ENCODE results near the gene SLC12A9.

The SLC12A9 gene

GRCh38 chr7:100852048-100852872, at the start of gene SLC12A9:
TSS of gene SLC12A9 (plus strand) at chr7:100852713. CDS start at chr7:100854198, 1,485 bp downstream.
- TF ChIP-seq ZFX (IDR thresholded peaks at IDR 0.05; ENCODE audit: borderline replicate concordance): no peak
- TF ChIP-seq, protein P1, sequence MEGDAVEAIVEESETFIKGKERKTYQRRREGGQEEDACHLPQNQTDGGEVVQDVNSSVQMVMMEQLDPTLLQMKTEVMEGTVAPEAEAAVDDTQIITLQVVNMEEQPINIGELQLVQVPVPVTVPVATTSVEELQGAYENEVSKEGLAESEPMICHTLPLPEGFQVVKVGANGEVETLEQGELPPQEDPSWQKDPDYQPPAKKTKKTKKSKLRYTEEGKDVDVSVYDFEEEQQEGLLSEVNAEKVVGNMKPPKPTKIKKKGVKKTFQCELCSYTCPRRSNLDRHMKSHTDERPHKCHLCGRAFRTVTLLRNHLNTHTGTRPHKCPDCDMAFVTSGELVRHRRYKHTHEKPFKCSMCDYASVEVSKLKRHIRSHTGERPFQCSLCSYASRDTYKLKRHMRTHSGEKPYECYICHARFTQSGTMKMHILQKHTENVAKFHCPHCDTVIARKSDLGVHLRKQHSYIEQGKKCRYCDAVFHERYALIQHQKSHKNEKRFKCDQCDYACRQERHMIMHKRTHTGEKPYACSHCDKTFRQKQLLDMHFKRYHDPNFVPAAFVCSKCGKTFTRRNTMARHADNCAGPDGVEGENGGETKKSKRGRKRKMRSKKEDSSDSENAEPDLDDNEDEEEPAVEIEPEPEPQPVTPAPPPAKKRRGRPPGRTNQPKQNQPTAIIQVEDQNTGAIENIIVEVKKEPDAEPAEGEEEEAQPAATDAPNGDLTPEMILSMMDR (IDR thresholded peaks at IDR 0.05): peak; percentile 96
- peak within 1 kb of the TSS; percentile 88 for H3K27ac ChIP-seq

DNA sequence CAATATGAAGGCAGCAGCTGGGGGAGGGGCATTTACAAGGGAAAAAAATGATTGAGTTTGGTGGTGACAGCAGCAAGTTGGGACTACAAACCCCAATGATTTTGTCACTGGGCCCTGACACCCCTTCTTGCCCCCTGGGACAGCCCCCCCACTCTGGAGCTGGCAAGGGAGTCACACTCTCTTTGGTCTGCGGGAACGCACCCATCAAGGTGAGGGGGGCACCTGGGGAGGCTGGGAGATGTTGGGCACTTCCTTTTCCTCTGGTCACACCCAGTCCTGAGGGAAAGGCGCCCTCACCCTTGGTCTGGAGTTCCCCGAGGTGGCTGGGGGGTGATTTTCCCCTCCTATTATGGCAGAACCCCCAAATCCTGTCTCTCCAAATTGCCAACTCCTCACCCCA, 49.6 kb upstream of the SLC12A9 start:
- peak overlapping the region; percentile 79 for H3K27ac ChIP-seq
- TF ChIP-seq, protein P1 (IDR thresholded peaks at IDR 0.05): no peak

DNA sequence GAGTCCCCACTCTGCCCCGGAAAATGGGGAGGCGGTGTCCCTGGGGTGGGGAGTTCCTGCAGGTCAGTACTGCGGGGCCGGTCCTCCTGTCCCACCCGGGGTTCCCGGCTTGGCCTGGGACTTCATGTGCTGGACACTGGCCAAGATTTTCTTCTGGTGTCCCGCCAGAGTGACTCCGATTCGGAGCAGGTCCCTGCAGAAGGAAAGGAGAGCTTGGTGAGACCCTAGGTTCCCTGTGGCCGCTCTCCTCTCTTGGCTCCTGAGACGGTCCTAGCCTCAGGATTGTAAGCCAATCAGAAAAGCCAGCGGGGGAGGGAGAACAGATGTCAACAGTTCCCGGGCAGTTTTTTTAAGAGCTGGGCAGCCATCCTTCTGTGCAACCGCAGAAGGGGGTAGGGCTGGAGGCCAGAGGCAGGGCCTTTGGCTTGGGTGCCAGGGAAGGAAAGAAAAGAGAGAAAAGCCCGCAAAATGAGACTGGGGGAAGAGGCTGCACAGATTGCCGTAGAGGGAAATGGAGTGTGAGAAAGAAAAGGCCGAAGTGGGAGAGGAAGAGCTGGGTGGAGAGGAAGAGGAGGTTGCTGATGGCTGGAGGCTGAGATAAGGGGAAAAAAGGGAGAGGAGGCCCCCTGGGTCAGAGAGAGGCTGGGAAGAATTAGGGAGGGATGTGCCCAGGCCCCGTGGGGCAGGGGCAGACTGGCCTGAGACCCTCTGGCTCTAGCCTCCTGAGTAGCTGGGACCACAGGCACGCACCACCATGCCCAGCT, 48.9 kb upstream of the SLC12A9 start:
- TF ChIP-seq, protein P1 (IDR thresholded peaks at IDR 0.05): no peak
- no peak for TF ChIP-seq ZFX (IDR thresholded peaks at IDR 0.05; ENCODE audit: borderline replicate concordance)
- peak overlapping the region; percentile 79 for H3K27ac ChIP-seq

GRCh38 chr7:100804681-100805431, 47.7 kb upstream of the SLC12A9 start:
- H3K27ac ChIP-seq: peak overlapping the region; percentile 79
- TF ChIP-seq, protein P1 (IDR thresholded peaks at IDR 0.05): no peak
- TF ChIP-seq ZFX (IDR thresholded peaks at IDR 0.05; ENCODE audit: borderline replicate concordance): no peak

DNA sequence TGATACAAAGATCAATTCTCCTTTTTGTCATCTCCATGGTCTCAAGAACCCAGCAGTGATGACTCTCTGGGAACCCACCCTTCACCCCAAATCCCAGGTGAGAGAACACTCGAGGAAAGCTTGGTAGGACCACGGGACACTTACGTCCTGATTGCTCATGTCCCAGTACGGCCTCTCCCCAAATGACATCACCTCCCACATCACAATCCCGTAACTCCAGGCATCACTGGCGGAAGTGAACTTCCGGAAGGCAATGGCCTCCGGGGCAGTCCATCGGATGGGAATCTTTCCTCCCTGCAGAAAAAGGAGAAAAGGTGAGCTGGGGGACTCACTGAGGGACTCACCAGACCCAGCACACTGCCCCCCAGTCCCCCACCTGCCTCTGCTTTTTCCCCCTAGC, 46.2 kb upstream of the SLC12A9 start:
- 0 out of 2 replicates have a peak overlapping the region, but pooled peaks have one; percentile 22 for H3K27ac ChIP-seq
- TF ChIP-seq ZFX (IDR thresholded peaks at IDR 0.05; ENCODE audit: borderline replicate concordance): no peak
- TF ChIP-seq, protein P1 (IDR thresholded peaks at IDR 0.05): no peak

GRCh38 chr7:100806883-100807282, 45.6 kb upstream of the SLC12A9 start:
- 0 out of 2 replicates have a peak overlapping the region, but pooled peaks have one; percentile 22 for H3K27ac ChIP-seq

DNA sequence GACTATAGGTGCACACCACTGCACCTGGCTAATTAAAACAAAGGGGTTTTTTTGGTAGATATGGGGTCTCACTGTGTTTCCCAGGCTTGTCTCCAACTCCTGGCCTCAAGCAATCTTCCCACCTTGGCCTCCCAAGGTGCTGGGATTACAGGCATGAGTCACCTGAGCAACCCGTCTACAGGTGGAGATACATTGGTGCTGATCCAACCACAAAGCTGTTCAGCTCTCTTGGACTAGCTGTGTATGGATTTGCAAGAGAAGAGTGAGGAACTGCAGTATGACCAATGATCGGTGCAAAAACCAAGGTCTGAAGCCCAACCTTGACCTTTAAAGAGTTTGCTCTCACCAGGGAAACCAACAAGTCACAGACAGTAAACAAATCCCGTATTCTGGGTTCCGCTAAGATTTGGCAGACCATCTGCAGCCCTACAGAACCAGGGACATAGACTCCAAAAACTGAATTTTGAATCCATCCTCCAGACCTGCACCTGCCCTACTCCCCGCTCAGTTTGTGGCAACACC, 44.1 kb upstream of the SLC12A9 start:
- TF ChIP-seq ZFX (IDR thresholded peaks at IDR 0.05; ENCODE audit: borderline replicate concordance): no peak
- TF ChIP-seq, protein P1 (IDR thresholded peaks at IDR 0.05): no peak
- H3K27ac ChIP-seq: peak overlapping the region; percentile 58

All from 22Rv1 (cell line).